Lower lobe of right lung (tissue), 2 donors: ENCODE results near the gene SYTL2. TPM values are rescaled to one million over a fixed set of nuclear protein-coding genes. Genes with fewer than 3 reads are reported as not detected.

ENCODE experiments used
- ATAC-seq, 2 donors: fragments of 200-7000 bp; cut with Tn5 transposase; one replicate each; pipeline ENCODE4 v1.9.1; 2020 to 2022; ENCODE audit warnings: mild to moderate bottlenecking in 2 of 2, moderate library complexity in 2 of 2
- DNase-seq: peaks from one replicate; pipeline ENCODE4 v3.0.0-alpha.2; 2020
- H3K27ac ChIP-seq: fragments of 200-600 bp; one replicate; pipeline ENCODE4 v1.8.0; 2022
- H3K27me3 ChIP-seq: fragments of 200-600 bp; one replicate; pipeline ENCODE4 v1.8.0; 2022; ENCODE audit warnings: low read depth
- H3K36me3 ChIP-seq: fragments of 200-600 bp; one replicate; pipeline ENCODE4 v1.8.0; 2022; ENCODE audit warnings: mild to moderate bottlenecking
- H3K4me1 ChIP-seq: fragments of 200-600 bp; one replicate; pipeline ENCODE4 v1.8.0; 2022
- H3K4me3 ChIP-seq: fragments of 200-600 bp; one replicate; pipeline ENCODE4 v1.8.0; 2022; ENCODE audit warnings: mild to moderate bottlenecking
- H3K9me3 ChIP-seq: fragments of 200-600 bp; one replicate; pipeline ENCODE4 v1.8.0; 2022
- CTCF ChIP-seq: fragments of 200-600 bp; IDR thresholded peaks from one replicate; pipeline ENCODE4 v1.8.0; 2022; ENCODE audit warnings: antibody characterized with exemption, mild to moderate bottlenecking
- intact Hi-C: fragments of 100-400 bp; cut with DNase I; formaldehyde crosslinking; loops from one replicate; pipeline ENCODE4 v1.11.0; 2022
- total RNA-seq: library from RNA; stranded (reverse); fragmentation: NEBNext Ultra II Directional; extraction: Animal tissue kit (Norgen Biotek cat#: 25700); gene quantifications from one replicate; pipeline ENCODE4 v1.2.1, GENCODE V29; 2021
- donor health status: DM: no; HTN: yes; CAD: no; lungs with severe emphysema.

Gene SYTL2
- total RNA-seq, 1 donor from 2014 or later: 23.6 TPM

GRCh38 chr11:85823816-85824215, 12.9 kb upstream of the SYTL2 start:
- no peak overlapping the region for H3K27ac ChIP-seq
- H3K36me3 ChIP-seq: no peaks in the 10 kb centered on the region
- no peaks in the 10 kb centered on the region for H3K27me3 ChIP-seq
- no peak for TF ChIP-seq CTCF
- peaks cover 16% of the 10 kb centered on the region for H3K4me1 ChIP-seq
- no peak overlapping the region for H3K4me3 ChIP-seq
- DNase-seq: no peak
- ATAC-seq: peak; percentile 24 to 50
- intact Hi-C loops: no loop called here
- H3K9me3 ChIP-seq: no peaks in the 10 kb centered on the region

GRCh38 chr11:85822814-85823213, 11.9 kb upstream of the SYTL2 start:
- no peak overlapping the region for H3K27ac ChIP-seq
- DNase-seq: no peak
- no peaks in the 10 kb centered on the region for H3K9me3 ChIP-seq
- intact Hi-C loops: no loop called here
- H3K4me1 ChIP-seq: peaks cover 9% of the 10 kb centered on the region
- no peak for TF ChIP-seq CTCF
- no peaks in the 10 kb centered on the region for H3K36me3 ChIP-seq
- no peak overlapping the region for H3K4me3 ChIP-seq
- no peak for ATAC-seq
- H3K27me3 ChIP-seq: no peaks in the 10 kb centered on the region

- Histone ChIP-seq H3K36me3 (no peaks in the 10 kb centered on the region), H3K27me3 (no peaks in the 10 kb centered on the region), H3K4me3 (no peak overlapping the region), H3K27ac (no peak overlapping the region), H3K4me1 (no peaks in the 10 kb centered on the region), H3K9me3 (no peaks in the 10 kb centered on the region)
- intact Hi-C loops: no loop called here
- DNase-seq (no peak), ATAC-seq (peak; percentile 52 to 58)
- no peak for TF ChIP-seq CTCF
Measured at GRCh38 chr11:85821636-85822035, 10.7 kb upstream of the SYTL2 start.

- DNase-seq (no peak), ATAC-seq (no peak)
- Histone ChIP-seq H3K9me3 (no peaks in the 10 kb centered on the region), H3K36me3 (no peaks in the 10 kb centered on the region), H3K27me3 (no peaks in the 10 kb centered on the region), H3K4me1 (no peaks in the 10 kb centered on the region), H3K4me3 (no peak overlapping the region), H3K27ac (no peak overlapping the region)
- intact Hi-C loops: no loop called here
- no peak for TF ChIP-seq CTCF
Measured at GRCh38 chr11:85819441-85819840, 8.5 kb upstream of the SYTL2 start.

GRCh38 chr11:85815186-85815931, 4.4 kb upstream of the SYTL2 start:
- no peak for TF ChIP-seq CTCF

More at GRCh38 chr11:85815186-85815931, 4.4 kb upstream of the SYTL2 start:
- intact Hi-C loops: no loop called here
- no peaks in the 10 kb centered on the region for H3K27me3 ChIP-seq
- H3K36me3 ChIP-seq: no peaks in the 10 kb centered on the region
- H3K4me1 ChIP-seq: peaks cover 8% of the 10 kb centered on the region
- ATAC-seq (no peak), DNase-seq (no peak)
- H3K9me3 ChIP-seq: no peaks in the 10 kb centered on the region
- no peak overlapping the region for H3K27ac ChIP-seq
- H3K4me3 ChIP-seq: no peak overlapping the region
